Activated CD4-positive, alpha-beta T cell treated with anti-CD3 and anti-CD28 coated beads, Interleukin-2, amount 10 ng/mL, durations not matched to agents 7 days and 5 days (primary cell): ENCODE measurements around the gene ZIC1. TPM values are rescaled to one million over a fixed set of nuclear protein-coding genes. Genes with fewer than 3 reads are reported as not detected.
A peak's percentile ranks its signal among the peaks of the same experiment; 100 is the strongest.

Source experiments
- CTCF ChIA-PET: fragments of 350-600 bp; sonication (Branson Sonifier 250); formaldehyde crosslinking; loops from one replicate; lab custom pipeline; 2021; ENCODE audit warnings: antibody characterized with exemption; lab: Charles Lee
- POLR2A ChIA-PET: fragments of 350-600 bp; sonication (Branson Sonifier 250); formaldehyde crosslinking; loops from one replicate; lab custom pipeline; 2021; ENCODE audit warnings: antibody characterized with exemption; lab: Charles Lee
- DNase-seq: peaks from one replicate; pipeline ENCODE4 v3.0.0-alpha.2; 2020
- H3K27ac Mint-ChIP-seq: one replicate; pipeline ENCODE4 v1.8.0; 2021; ENCODE audit warnings: mild to moderate bottlenecking, moderate library complexity, mixed read lengths
- H3K27me3 Mint-ChIP-seq: one replicate; pipeline ENCODE4 v1.8.0; 2021; ENCODE audit warnings: mixed read lengths
- H3K36me3 Mint-ChIP-seq: one replicate; pipeline ENCODE4 v1.8.0; 2021; ENCODE audit warnings: low read depth, mixed read lengths
- H3K4me1 Mint-ChIP-seq: one replicate; pipeline ENCODE4 v1.8.0; 2021; ENCODE audit warnings: mixed read lengths
- H3K4me3 Mint-ChIP-seq: one replicate; pipeline ENCODE4 v1.8.0; 2021; ENCODE audit warnings: mild to moderate bottlenecking, moderate library complexity, mixed read lengths
- H3K9me3 Mint-ChIP-seq: one replicate; pipeline ENCODE4 v1.8.0; 2021; ENCODE audit warnings: mixed read lengths
- total RNA-seq, 2 experiments: library from RNA; stranded (reverse); gene quantifications; one replicate each; pipeline ENCODE4 v1.2.3, GENCODE V29; 2021

Gene ZIC1
- total RNA-seq, 2 experiments from 2014 or later = not detected

GRCh38 chr3:147411238-147411814 lies 2.2 kb downstream of the ZIC1 start:
- no peak for DNase-seq
- H3K36me3 Mint-ChIP-seq = peaks cover 20% of the 10 kb centered on the region
- peak overlapping the region; percentile 70 for H3K27ac Mint-ChIP-seq
- CTCF ChIA-PET = interaction anchor here (0.6 kb wide), 1 partner anchor 17 kb away, joined by 3 read pairs; no protein-coding TSS in a partner anchor
- H3K4me3 Mint-ChIP-seq = peak overlapping the region; percentile 35
- H3K4me1 Mint-ChIP-seq = peaks cover 19% of the 10 kb centered on the region
- peaks cover 4% of the 10 kb centered on the region for H3K9me3 Mint-ChIP-seq
- POLR2A ChIA-PET = no interaction called here
- peaks cover 74% of the 10 kb centered on the region for H3K27me3 Mint-ChIP-seq

GRCh38 chr3:147411815-147412241 lies 2.7 kb downstream of the ZIC1 start:
- Mint-ChIP-seq H3K9me3 (peaks cover 4% of the 10 kb centered on the region), H3K36me3 (peaks cover 17% of the 10 kb centered on the region), H3K27ac (peak overlapping the region; percentile 70), H3K4me1 (peaks cover 19% of the 10 kb centered on the region), H3K27me3 (peaks cover 69% of the 10 kb centered on the region), H3K4me3 (peak overlapping the region; percentile 35)
- no peak for DNase-seq
- ChIA-PET POLR2A (no interaction called here), CTCF (interaction anchor here (0.6 kb wide), 1 partner anchor 17 kb away, joined by 3 read pairs; no protein-coding TSS in a partner anchor)

- H3K27ac Mint-ChIP-seq = peak overlapping the region; percentile 31
- H3K27me3 Mint-ChIP-seq = peaks cover 67% of the 10 kb centered on the region
- no peak for DNase-seq
Observed at GRCh38 chr3:147412261-147412916, 3.2 kb downstream of the ZIC1 start.

GRCh38 chr3:147412917-147413685 lies 3.9 kb downstream of the ZIC1 start:
- peak overlapping the region; percentile 86 for H3K27ac Mint-ChIP-seq
- H3K36me3 Mint-ChIP-seq = peaks cover 13% of the 10 kb centered on the region
- peaks cover 67% of the 10 kb centered on the region for H3K27me3 Mint-ChIP-seq
- peaks cover 19% of the 10 kb centered on the region for H3K4me1 Mint-ChIP-seq
- peak overlapping the region; percentile 67 for H3K4me3 Mint-ChIP-seq
- ChIA-PET CTCF (no interaction called here), POLR2A (no interaction called here)
- peaks cover 2% of the 10 kb centered on the region for H3K9me3 Mint-ChIP-seq
- DNase-seq = no peak

More at GRCh38 chr3:147412261-147412916, 3.2 kb downstream of the ZIC1 start:
- Mint-ChIP-seq H3K4me1 (peaks cover 19% of the 10 kb centered on the region), H3K9me3 (peaks cover 4% of the 10 kb centered on the region), H3K36me3 (peaks cover 17% of the 10 kb centered on the region), H3K4me3 (peak overlapping the region; percentile 19)
- ChIA-PET POLR2A (no interaction called here), CTCF (no interaction called here)

GRCh38 chr3:147413686-147414389 lies 4.7 kb downstream of the ZIC1 start:
- peak overlapping the region; percentile 67 for H3K4me3 Mint-ChIP-seq
- H3K4me1 Mint-ChIP-seq = peaks cover 15% of the 10 kb centered on the region
- H3K9me3 Mint-ChIP-seq = peaks cover 2% of the 10 kb centered on the region
- ChIA-PET CTCF (no interaction called here), POLR2A (no interaction called here)
- peaks cover 8% of the 10 kb centered on the region for H3K36me3 Mint-ChIP-seq
- H3K27me3 Mint-ChIP-seq = peaks cover 67% of the 10 kb centered on the region
- DNase-seq = no peak
- H3K27ac Mint-ChIP-seq = peak overlapping the region; percentile 86

GRCh38 chr3:147414390-147415138 lies 5.4 kb downstream of the ZIC1 start:
- Mint-ChIP-seq H3K4me1 (peaks cover 15% of the 10 kb centered on the region), H3K9me3 (peaks cover 2% of the 10 kb centered on the region), H3K36me3 (peaks cover 8% of the 10 kb centered on the region), H3K4me3 (no peak overlapping the region), H3K27ac (no peak overlapping the region), H3K27me3 (peaks cover 68% of the 10 kb centered on the region)
- DNase-seq = no peak
- ChIA-PET POLR2A (no interaction called here), CTCF (no interaction called here)

GRCh38 chr3:147415286-147415685 lies 6.1 kb downstream of the ZIC1 start:
- no peak overlapping the region for H3K27ac Mint-ChIP-seq
- H3K4me1 Mint-ChIP-seq = peaks cover 15% of the 10 kb centered on the region
- H3K4me3 Mint-ChIP-seq = no peak overlapping the region
- peaks cover 75% of the 10 kb centered on the region for H3K27me3 Mint-ChIP-seq
- CTCF ChIA-PET = no interaction called here
- no peak for DNase-seq
- H3K9me3 Mint-ChIP-seq = peaks cover 2% of the 10 kb centered on the region
- POLR2A ChIA-PET = no interaction called here
- H3K36me3 Mint-ChIP-seq = peaks cover 8% of the 10 kb centered on the region

- Mint-ChIP-seq H3K4me3 (no peak overlapping the region), H3K9me3 (peaks cover 2% of the 10 kb centered on the region), H3K36me3 (peaks cover 8% of the 10 kb centered on the region), H3K27ac (no peak overlapping the region), H3K27me3 (peaks cover 75% of the 10 kb centered on the region), H3K4me1 (peaks cover 13% of the 10 kb centered on the region)
- DNase-seq = no peak
- ChIA-PET POLR2A (no interaction called here), CTCF (no interaction called here)
Observed at GRCh38 chr3:147415874-147416273, 6.7 kb downstream of the ZIC1 start.

GRCh38 chr3:147416931-147417330 lies 7.8 kb downstream of the ZIC1 start:
- Mint-ChIP-seq H3K4me1 (peaks cover 4% of the 10 kb centered on the region), H3K9me3 (peaks cover 2% of the 10 kb centered on the region), H3K4me3 (no peak overlapping the region), H3K36me3 (peaks cover 3% of the 10 kb centered on the region), H3K27me3 (peaks cover 71% of the 10 kb centered on the region), H3K27ac (no peak overlapping the region)
- no peak for DNase-seq
- POLR2A ChIA-PET = no interaction called here
- CTCF ChIA-PET = interaction anchor here (0.6 kb wide), 1 partner anchor 68 kb away, joined by 3 read pairs; no protein-coding TSS in a partner anchor

- Mint-ChIP-seq H3K4me1 (peaks cover 4% of the 10 kb centered on the region), H3K36me3 (peaks cover 7% of the 10 kb centered on the region), H3K9me3 (peaks cover 6% of the 10 kb centered on the region), H3K27me3 (peaks cover 74% of the 10 kb centered on the region), H3K4me3 (no peak overlapping the region), H3K27ac (no peak overlapping the region)
- ChIA-PET CTCF (no interaction called here), POLR2A (no interaction called here)
- no peak for DNase-seq
Observed at GRCh38 chr3:147417551-147418295, 8.6 kb downstream of the ZIC1 start.

- ChIA-PET CTCF (no interaction called here), POLR2A (no interaction called here)
- Mint-ChIP-seq H3K9me3 (peaks cover 6% of the 10 kb centered on the region), H3K4me3 (no peak overlapping the region), H3K27me3 (peaks cover 74% of the 10 kb centered on the region), H3K4me1 (peaks cover 1% of the 10 kb centered on the region), H3K27ac (no peak overlapping the region), H3K36me3 (peaks cover 5% of the 10 kb centered on the region)
- no peak for DNase-seq
Observed at GRCh38 chr3:147418371-147418781, 9.2 kb downstream of the ZIC1 start.
